HG03175 (cell line): Measurements from ENCODE around the gene GRIA3.
"Not testable (repeated sequence)": the region's sequence is repeated elsewhere in the genome, so short reads cannot be mapped to it uniquely, and the experiment has no call there.

Experiments used
- ATAC-seq: cut with Tn5 transposase; IDR thresholded peaks from one replicate; pipeline ENCODE4 v1.9.1; 2021; ENCODE audit warnings: mild to moderate bottlenecking, moderate library complexity; ENCODE audit not compliant: unreplicated experiment

GRIA3 gene

DNA sequence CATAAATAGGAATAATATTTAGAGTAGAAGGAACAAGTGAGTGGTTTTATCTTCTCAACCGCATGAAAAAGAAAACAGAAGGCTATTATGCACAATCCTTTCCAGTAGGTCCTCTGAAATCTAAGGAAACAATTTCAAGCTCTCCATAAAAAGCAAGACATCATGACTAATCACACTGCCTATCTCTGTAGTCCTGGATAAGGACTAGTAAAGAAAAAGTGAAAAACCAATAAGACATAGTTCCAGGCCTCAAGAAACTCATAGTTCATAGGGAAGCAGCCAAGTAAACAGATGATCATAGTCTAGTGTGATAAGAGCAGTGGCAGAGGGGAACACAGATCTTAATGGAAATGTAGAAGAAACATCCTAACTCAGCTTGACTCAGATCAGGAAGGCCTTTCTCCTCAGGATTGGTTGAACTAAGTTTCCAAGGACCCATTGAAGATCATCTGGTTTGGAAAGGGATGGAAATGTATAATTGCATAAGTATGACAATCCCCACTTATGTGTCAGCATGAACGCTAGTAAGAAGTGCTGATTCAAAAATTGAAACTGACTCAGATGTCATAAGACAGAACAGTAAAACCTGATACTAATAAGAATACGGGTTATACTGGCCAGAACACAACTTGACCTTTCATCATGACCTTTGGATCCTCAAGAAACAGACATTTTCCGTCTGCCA, 155.3 kb downstream of the GRIA3 start:
- no peak for ATAC-seq

DNA sequence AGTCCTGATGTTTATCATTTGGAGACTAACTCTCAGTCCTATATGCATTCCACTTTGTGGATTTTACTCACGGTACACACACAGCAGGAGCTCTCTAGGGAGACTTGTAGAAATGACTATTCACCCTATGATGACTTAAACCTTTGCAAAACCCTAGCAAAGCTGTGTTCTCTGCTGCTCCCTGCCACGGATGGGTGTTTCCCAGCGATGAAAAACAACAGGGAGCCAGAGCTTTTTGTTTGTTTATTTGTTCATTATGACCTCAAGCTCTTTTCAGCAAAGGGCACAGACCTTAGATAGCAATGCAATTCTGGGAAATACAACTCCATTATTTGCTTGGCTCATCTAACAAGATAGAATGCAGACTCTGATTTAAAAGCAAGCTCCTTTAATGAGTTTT, 156.6 kb downstream of the GRIA3 start:
- no peak for ATAC-seq

DNA sequence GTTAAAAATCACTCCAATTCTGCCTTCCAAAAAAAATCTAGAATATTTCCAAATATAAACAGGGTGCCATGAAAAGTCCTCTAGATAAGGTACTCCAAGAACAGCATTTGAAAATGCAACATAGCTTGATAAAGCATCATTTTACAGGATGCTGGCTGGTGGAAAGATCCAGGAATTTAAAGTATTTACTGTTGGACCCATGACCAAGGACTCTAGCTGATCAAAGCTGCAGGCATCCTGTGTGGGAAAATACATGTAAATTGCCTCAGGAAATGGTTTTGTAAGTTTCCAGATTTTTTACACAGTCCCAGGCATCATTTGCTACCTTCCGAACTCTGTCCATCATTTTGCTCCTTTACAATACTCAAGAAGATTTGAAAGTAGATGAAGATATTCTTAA, 164.4 kb downstream of the GRIA3 start:
- ATAC-seq, result no peak

DNA sequence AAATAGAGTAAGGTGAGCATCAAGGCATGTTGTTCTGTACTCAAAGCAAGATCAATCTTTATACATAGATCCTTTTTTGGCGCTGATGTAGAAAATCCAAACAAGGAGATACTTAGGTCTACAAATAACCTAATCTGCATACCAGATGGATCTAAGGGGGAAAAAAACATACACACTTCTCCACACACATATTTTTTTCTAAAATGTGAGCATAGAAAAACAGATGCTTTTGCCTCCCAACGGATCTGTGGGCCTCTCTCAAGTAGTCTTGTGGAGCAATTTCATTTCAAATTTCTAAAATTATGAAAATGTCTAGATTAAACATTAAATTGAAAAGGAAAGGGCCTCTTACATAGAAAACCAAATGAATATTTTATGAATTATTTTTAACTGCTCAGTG, 166.1 kb downstream of the GRIA3 start:
- no peak for ATAC-seq

DNA sequence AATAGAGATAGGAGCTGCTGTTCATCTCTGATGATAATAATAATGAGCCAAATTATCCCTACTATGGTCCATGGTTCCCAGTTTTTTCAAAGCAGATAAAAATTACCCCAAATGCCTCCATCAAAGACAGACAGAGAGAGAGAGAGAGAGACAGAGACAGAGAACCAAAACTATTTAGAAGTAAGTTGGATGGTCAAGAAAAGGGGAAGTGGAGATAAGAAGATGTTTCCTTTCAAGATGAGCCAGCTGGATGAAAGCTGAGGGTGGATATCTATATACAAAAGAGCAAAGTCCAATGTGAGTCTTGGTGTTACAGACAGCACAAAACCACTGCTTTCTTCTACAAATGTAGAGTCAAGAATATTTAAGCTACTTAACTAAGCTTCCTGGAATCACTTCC, 173.9 kb downstream of the GRIA3 start:
- peak; percentile 96 for ATAC-seq

DNA sequence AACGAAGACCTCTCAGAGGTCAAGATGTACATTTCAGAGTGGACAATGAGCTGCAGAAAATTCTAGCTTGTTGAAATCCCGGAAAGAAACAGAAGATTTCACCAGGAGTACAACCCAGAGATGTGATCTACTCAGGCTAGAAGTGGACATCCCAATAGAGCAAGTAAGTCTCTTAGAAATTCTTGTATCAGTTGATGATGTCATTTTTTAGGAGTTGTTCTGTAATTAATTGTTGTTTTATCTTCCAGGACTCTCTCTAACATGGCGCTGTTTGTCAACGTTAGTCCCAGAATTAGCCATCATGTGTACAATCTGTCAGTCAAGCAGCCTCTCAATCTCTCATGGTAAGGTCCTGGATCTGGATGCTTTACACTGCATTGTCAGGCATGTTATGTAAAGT, 174.4 kb downstream of the GRIA3 start:
- no peak for ATAC-seq

GRCh38 chrX:123361371-123361770, 177.3 kb downstream of the GRIA3 start:
- no peak for ATAC-seq

- not testable (repeated sequence) for ATAC-seq
These were observed 202.1 kb downstream of the GRIA3 start for GRCh38 chrX:123386196-123386595.

DNA sequence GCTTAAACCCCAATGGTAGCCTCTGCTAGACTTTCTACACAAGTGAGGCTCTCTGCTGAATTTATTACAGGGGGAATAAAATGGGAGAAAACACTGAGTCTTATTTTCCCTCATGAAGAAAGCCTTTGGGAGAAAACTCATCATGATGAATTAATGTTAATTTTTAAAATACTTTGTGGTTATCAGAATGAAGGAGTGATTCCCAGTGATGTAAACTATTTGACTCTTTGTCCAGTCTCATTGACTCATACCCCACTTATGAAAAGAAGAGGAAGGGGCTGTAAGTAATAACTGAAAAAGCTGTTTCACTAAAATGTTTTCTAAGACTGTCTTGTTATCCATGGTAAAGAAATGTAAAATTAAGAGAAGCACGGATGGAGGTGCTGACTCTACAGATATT, 208.8 kb downstream of the GRIA3 start:
- no peak for ATAC-seq

DNA sequence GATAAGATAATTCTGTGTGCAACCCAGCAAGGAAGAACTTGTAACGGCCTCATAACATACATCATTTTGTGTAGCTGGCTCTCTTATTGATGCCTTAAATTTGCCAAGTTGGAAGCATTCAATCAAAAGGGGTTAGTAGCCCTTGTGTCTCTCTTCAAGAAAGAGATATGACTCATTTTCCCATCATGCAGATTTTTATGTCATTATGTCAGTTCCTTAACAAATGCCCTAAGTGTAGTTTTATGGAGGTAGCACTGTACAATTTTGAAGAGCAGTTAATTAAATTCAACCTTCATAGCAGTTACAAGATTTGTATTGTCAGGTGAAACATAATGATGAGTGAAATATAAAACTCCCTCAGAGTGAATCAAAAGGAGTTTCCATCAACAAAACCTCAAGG, 215.6 kb downstream of the GRIA3 start:
- no peak for ATAC-seq

DNA sequence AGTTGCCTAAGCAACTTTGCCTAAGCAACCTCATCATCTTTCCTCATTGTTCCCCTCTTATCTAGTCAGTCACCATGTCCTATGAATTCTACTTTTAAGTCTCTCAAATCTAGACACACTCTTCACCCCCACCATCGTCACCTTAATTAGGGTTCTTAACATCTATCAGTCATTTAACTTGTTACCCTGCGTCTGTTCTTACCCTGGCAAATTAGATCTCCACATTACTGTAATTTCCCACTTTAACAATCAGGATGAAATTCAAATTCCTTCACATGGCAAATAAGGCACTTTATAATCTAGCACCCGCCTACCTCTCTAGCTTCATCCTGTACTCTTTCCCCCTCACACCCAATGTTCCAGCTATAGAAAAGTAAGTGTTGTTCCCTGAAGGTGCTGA, 221.2 kb downstream of the GRIA3 start:
- ATAC-seq, result no peak

DNA sequence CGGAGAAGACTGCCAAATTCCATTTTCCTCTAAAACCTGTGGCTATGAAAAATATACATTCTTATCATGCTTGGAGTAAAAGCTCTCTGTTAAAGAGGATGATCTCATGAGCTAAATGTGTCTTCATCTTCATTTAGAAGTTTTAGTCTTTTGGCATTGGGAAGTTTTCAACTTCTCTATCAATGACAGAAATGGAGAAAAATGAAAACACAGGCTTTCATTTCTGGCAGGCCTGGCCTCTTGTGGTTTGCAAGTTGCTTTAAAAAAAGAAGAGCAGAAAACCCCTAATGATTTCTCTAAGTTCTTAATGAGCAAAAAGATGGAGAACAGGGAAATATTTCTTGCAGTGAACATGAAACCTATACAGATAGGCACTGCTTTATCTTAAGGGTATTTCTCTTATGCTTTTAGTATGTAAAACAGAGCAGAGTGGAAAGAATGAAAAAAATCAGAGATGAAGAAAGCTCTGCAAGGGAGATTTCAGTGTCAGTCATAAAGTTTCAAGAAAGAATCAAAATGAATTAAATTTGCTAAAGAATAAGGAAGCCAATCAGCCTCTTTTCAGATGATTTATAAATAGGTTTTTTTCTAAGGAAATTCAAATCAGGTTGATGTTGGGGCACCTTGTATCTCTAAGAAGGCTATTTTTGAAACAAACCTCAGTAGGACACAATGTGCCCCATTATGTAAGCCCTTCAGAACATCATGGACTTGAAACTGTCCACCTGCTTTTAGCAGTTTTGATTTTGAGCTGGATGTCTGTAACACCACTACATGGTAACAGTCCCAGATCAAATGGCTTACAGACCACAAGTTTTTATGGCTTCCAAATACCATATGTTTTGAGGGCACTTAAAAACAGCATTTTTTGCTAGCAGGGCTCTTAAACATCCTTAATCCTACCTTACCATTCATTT, 225.0 kb downstream of the GRIA3 start:
- no peak for ATAC-seq

DNA sequence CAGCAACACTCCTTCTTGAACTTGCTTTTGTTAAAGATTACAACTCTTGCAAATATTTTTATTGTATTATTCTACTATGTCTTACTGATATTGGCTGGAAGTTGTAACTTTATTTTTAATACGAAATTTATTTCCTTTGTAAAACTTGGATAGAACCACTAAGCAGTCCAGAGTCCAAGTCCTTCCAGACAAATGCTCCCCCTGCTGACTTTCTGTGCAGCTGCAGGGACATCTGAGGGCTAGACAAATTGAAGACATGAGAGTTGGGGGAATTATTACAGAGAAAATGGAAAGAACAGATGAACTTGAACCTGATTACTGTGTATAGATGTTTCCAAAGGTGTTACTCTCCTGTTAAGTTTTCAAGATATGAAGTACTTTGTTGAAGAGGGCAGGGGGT, 238.8 kb downstream of the GRIA3 start:
- peak; percentile 45 for ATAC-seq

GRCh38 chrX:123424546-123424945, 240.5 kb downstream of the GRIA3 start:
- peak; percentile 95 for ATAC-seq

- ATAC-seq, result no peak
These were observed 241.4 kb downstream of the GRIA3 start for GRCh38 chrX:123425471-123425870.

GRCh38 chrX:123425904-123426303, 241.8 kb downstream of the GRIA3 start:
- ATAC-seq, result no peak

- ATAC-seq, result no peak
These were observed 248.5 kb downstream of the GRIA3 start for GRCh38 chrX:123432361-123433150.

DNA sequence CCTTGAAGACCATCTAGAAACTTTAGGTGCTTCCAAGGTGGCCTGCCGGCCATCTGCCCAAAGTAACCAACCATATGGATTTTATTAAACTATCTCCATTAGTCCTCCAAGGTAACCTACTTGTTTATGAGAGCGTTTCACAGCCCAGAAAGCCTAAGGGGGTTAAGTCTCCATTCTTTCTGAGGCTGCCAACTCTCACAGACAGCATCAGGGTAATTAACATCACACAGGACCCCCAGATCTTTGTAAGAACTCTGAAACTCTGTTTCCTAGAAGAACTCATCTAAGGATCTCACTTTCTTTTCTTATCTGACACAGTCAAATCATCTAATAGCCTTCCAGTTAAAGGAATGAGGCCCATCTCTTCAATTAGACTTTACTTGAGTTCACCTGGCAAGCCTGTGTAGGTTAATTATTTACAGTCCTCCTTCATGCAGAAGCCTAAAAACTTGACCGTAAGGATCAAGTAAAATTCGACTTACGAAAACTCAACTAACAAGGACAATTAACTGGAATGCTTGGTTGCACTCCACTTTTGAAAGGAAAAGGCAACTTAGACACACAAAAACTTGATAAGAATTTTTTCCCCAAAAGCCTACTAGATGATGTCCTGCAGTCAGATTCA, 252.5 kb downstream of the GRIA3 start:
- ATAC-seq, result no peak

- ATAC-seq, result not testable (repeated sequence)
These were observed 255.8 kb downstream of the GRIA3 start for GRCh38 chrX:123439926-123440325.

- no peak for ATAC-seq
These were observed 258.7 kb downstream of the GRIA3 start for GRCh38 chrX:123442764-123443163.

DNA sequence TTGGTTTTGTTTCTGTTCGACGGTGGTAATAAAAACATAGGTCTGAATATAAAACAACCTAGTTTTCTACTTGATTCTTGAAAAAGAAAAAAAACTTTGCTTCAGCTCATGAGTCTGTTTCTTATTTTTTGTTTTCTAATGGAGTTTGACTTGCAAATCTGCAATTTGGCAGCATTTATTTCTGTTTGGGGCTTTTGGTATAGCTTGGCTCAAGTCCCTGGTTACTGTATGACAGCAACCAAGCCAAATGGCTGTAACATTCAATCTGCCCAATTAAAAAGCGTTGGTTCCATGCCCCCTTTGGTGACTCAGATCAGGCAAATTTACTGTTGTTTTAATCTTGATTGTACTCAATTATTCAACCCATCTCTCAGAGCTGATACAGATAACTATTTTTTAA, 263.4 kb downstream of the GRIA3 start:
- no peak for ATAC-seq
